NB4 (cell line): Measurements from ENCODE around the gene COL16A1.

Experiments
- CTCF ChIP-seq: IDR thresholded peaks from one replicate; pipeline ENCODE4 v1.5.1; 2012; ENCODE audit warnings: low read depth, low read length
- TF ChIP-seq, protein P1 (sequence below): IDR thresholded peaks from 2 replicates; pipeline ENCODE4 v1.6.1; 2011; ENCODE audit warnings: low read depth, low read length

- TF ChIP-seq, protein P1, sequence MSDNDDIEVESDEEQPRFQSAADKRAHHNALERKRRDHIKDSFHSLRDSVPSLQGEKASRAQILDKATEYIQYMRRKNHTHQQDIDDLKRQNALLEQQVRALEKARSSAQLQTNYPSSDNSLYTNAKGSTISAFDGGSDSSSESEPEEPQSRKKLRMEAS: no peak
- TF ChIP-seq CTCF: no peak
Measured at GRCh38 chr1:31731049-31731565, 27.3 kb upstream of the COL16A1 start.
